H1 (cell line): ENCODE results near the gene ADCY3. TPM values are rescaled to one million over a fixed set of nuclear protein-coding genes. Genes with fewer than 3 reads are reported as not detected.

Experiments used
- CTCF ChIA-PET: fragments of 300-600 bp; sonication (Branson Sonifier 250); formaldehyde crosslinking; loops from one replicate; lab custom pipeline; 2021; ENCODE audit not compliant: partially characterized antibody; lab: Charles Lee
- POLR2A ChIA-PET: fragments of 300-600 bp; sonication (Branson Sonifier 250); formaldehyde crosslinking; loops from one replicate; lab custom pipeline; 2021; ENCODE audit warnings: inconsistent platforms; ENCODE audit not compliant: partially characterized antibody; lab: Charles Lee
- DNase-seq, 2 experiments: peaks; one replicate each; pipeline versions ENCODE4 v3.0.0 to v3.0.0-alpha.2; 2010 to 2022; ENCODE audit warnings: low spot score in 2 of 2, low read depth in 1 of 2, mixed read lengths in 1 of 2
- FAIRE-seq: peaks from 2 replicates; lab custom pipeline; 2011; peaks lifted over from hg19 to GRCh38; lab: Jason Lieb, UNC
- H2AFZ ChIP-seq: 2 replicates; pipeline ENCODE4 v1.8.1; 2012; ENCODE audit warnings: low read length, inconsistent platforms
- H2AK5ac ChIP-seq: 2 replicates; pipeline ENCODE4 v1.6.1; 2013; ENCODE audit warnings: low read depth, low read length
- H2BK120ac ChIP-seq: replicated peaks from 2 replicates; pipeline ENCODE3; 2013; ENCODE audit warnings: low read depth, low read length, inconsistent platforms
- H2BK12ac ChIP-seq: 2 replicates; pipeline ENCODE4 v1.6.1; 2013; ENCODE audit warnings: low read depth, low read length
- H2BK15ac ChIP-seq: 2 replicates; pipeline ENCODE4 v1.6.1; 2013; ENCODE audit warnings: low read length
- H2BK20ac ChIP-seq: 2 replicates; pipeline ENCODE4 v1.6.1; 2013; ENCODE audit warnings: low read length
- H2BK5ac ChIP-seq: 2 replicates; pipeline ENCODE4 v1.6.1; 2013; ENCODE audit warnings: low read depth, low read length
- H3K14ac ChIP-seq: 2 replicates; pipeline ENCODE4 v1.6.1; 2013; ENCODE audit warnings: inconsistent platforms; ENCODE audit not compliant: insufficient read length
- H3K18ac ChIP-seq: 2 replicates; pipeline ENCODE4 v1.6.1; 2013; ENCODE audit warnings: low read length; ENCODE audit errors: extremely low read depth
- H3K23ac ChIP-seq: 2 replicates; pipeline ENCODE4 v1.6.1; 2013; ENCODE audit warnings: inconsistent platforms; ENCODE audit not compliant: insufficient read length
- H3K23me2 ChIP-seq: 2 replicates; pipeline ENCODE4 v1.6.1; 2013; ENCODE audit warnings: low read depth, low read length
- H3K27ac ChIP-seq: 2 replicates; pipeline ENCODE4 v1.6.1; 2011; ENCODE audit warnings: low read depth, low read length, inconsistent platforms
- H3K27me3 ChIP-seq, 4 experiments: replicated peaks in 1 of 4; 1 replicate in 1 of 4; 2 replicates in 3 of 4; pipeline versions ENCODE4 v1.6.1 to v1.8.1; 2011 to 2013; ENCODE audit warnings: low read length in 3 of 4, mild to moderate bottlenecking in 3 of 4, inconsistent platforms in 2 of 4, mixed read lengths in 2 of 4, moderate library complexity in 1 of 4; ENCODE audit not compliant: control insufficient read depth in 3 of 4, insufficient read depth in 3 of 4; ENCODE audit errors: extremely low read depth in 1 of 4
- H3K36me3 ChIP-seq, 4 experiments: 2 replicates each; pipeline versions ENCODE4 v1.6.1 to v1.8.1; 2011 to 2013; ENCODE audit warnings: mild to moderate bottlenecking in 4 of 4, low read length in 3 of 4, moderate library complexity in 2 of 4, control low read depth in 1 of 4, inconsistent platforms in 1 of 4; ENCODE audit not compliant: insufficient read depth in 4 of 4, control insufficient read depth in 2 of 4
- H3K4ac ChIP-seq: replicated peaks from 2 replicates; pipeline ENCODE3; 2013; ENCODE audit warnings: low read length, low read depth, mixed read lengths, inconsistent platforms; ENCODE audit not compliant: insufficient read length
- H3K4me1 ChIP-seq, 4 experiments: replicated peaks in 1 of 4; 1 replicate in 1 of 4; 2 replicates in 3 of 4; pipeline versions ENCODE4 v1.6.1 to v1.8.1; 2011 to 2013; ENCODE audit warnings: low read length in 3 of 4, inconsistent platforms in 2 of 4, mixed read lengths in 1 of 4; ENCODE audit not compliant: insufficient read depth in 4 of 4, control insufficient read depth in 3 of 4
- H3K4me2 ChIP-seq, 2 experiments: 2 replicates each; pipeline versions ENCODE4 v1.6.1 to v1.8.1; 2011 to 2013; ENCODE audit warnings: low read depth in 2 of 2, low read length in 2 of 2, control low read depth in 1 of 2, inconsistent platforms in 1 of 2, mild to moderate bottlenecking in 1 of 2; ENCODE audit not compliant: insufficient read depth in 1 of 2
- H3K4me3 ChIP-seq, 4 experiments: fragments of 200-600, 300-600 bp in 1 of 4; sonication (generic), shearing (Covaris generic), sonication (Bioruptor Twin) in 1 of 4; 2 replicates each; pipeline versions ENCODE4 v1.5.1 to v1.8.1; 2011 to 2016; ENCODE audit warnings: low read length in 4 of 4, low read depth in 3 of 4, control low read depth in 2 of 4, inconsistent platforms in 2 of 4, mild to moderate bottlenecking in 2 of 4, mixed read lengths in 1 of 4, moderate library complexity in 1 of 4; ENCODE audit not compliant: insufficient read depth in 2 of 4; ENCODE audit errors: extremely low read depth in 1 of 4
- H3K56ac ChIP-seq: replicated peaks from 2 replicates; pipeline ENCODE3; 2013; ENCODE audit warnings: low read depth, mild to moderate bottlenecking, mixed read lengths, low read length, inconsistent platforms; ENCODE audit not compliant: insufficient read length
- H3K79me1 ChIP-seq: 2 replicates; pipeline ENCODE4 v1.6.1; 2013; ENCODE audit warnings: low read depth, low read length, control low read depth
- H3K79me2 ChIP-seq, 2 experiments: 2 replicates each; pipeline versions ENCODE4 v1.6.1 to v1.8.1; 2012 to 2013; ENCODE audit warnings: low read length in 2 of 2, mild to moderate bottlenecking in 2 of 2, inconsistent platforms in 1 of 2; ENCODE audit not compliant: insufficient read depth in 2 of 2, control insufficient read depth in 1 of 2
- H3K9ac ChIP-seq, 4 experiments: replicated peaks in 1 of 4; 1 replicate in 1 of 4; 2 replicates in 3 of 4; pipeline versions ENCODE4 v1.6.1 to v1.8.1; 2011 to 2013; ENCODE audit warnings: low read depth in 3 of 4, low read length in 3 of 4, control low read depth in 2 of 4, mild to moderate bottlenecking in 2 of 4, moderate library complexity in 2 of 4, inconsistent platforms in 1 of 4; ENCODE audit errors: extremely low read depth in 1 of 4
- H3K9me3 ChIP-seq, 2 experiments: 2 replicates each; pipeline versions ENCODE4 v1.6.1 to v1.8.1; 2012 to 2013; ENCODE audit warnings: mild to moderate bottlenecking in 2 of 2, moderate library complexity in 2 of 2, control low read depth in 1 of 2, inconsistent platforms in 1 of 2, low read depth in 1 of 2, low read length in 1 of 2, mixed read lengths in 1 of 2; ENCODE audit not compliant: insufficient read depth in 2 of 2
- H4K20me1 ChIP-seq, 2 experiments: replicated peaks in 1 of 2; 2 replicates each; pipeline versions ENCODE3 to v1.8.1; 2011 to 2013; ENCODE audit warnings: inconsistent platforms in 2 of 2, low read length in 2 of 2, mild to moderate bottlenecking in 1 of 2; ENCODE audit not compliant: insufficient read depth in 2 of 2, control insufficient read depth in 1 of 2
- H4K5ac ChIP-seq: 2 replicates; pipeline ENCODE4 v1.6.1; 2013; ENCODE audit warnings: low read length, low read depth, mixed read lengths, inconsistent platforms; ENCODE audit not compliant: insufficient read length
- H4K8ac ChIP-seq: 2 replicates; pipeline ENCODE4 v1.8.0; 2013; ENCODE audit warnings: mild to moderate bottlenecking, moderate library complexity, low read length, inconsistent platforms; ENCODE audit not compliant: insufficient read depth; ENCODE audit errors: extremely low read depth
- H4K91ac ChIP-seq: replicated peaks from 2 replicates; pipeline ENCODE3; 2013; ENCODE audit warnings: low read length, mixed read lengths, inconsistent platforms; ENCODE audit not compliant: insufficient read length
- ATF3 ChIP-seq: IDR thresholded peaks from 2 replicates; pipeline ENCODE4 v1.6.1; 2011; ENCODE audit warnings: low read depth, mild to moderate bottlenecking, low read length; ENCODE audit not compliant: insufficient read depth
- CREB1 ChIP-seq: IDR thresholded peaks from 2 replicates; pipeline ENCODE4 v1.6.1; 2012; ENCODE audit warnings: inconsistent platforms
- EGR1 ChIP-seq: IDR thresholded peaks from 2 replicates; pipeline ENCODE4 v1.6.1; 2011; ENCODE audit warnings: low read depth, low read length, borderline replicate concordance
- KDM1A ChIP-seq: fragments of 200-600, 300-600 bp; sonication (generic); IDR thresholded peaks from 2 replicates; pipeline ENCODE4 v1.7.1; 2016; ENCODE audit warnings: mild to moderate bottlenecking, low read length, borderline replicate concordance
- KDM4A ChIP-seq: IDR thresholded peaks from one replicate; pipeline ENCODE4 v1.7.1; 2012; ENCODE audit warnings: low read depth, mild to moderate bottlenecking, moderate library complexity, low read length, inconsistent platforms; ENCODE audit not compliant: severe bottlenecking
- MAFK ChIP-seq: IDR thresholded peaks from 2 replicates; pipeline ENCODE4 v1.6.1; 2012; ENCODE audit warnings: low read depth, mild to moderate bottlenecking, improper control_type of control experiment, low read length
- NANOG ChIP-seq: IDR thresholded peaks from 2 replicates; pipeline ENCODE4 v1.6.1; 2011; ENCODE audit warnings: low read length, low read depth, mild to moderate bottlenecking, inconsistent platforms; ENCODE audit not compliant: insufficient read depth, poor library complexity, severe bottlenecking
- RFX5 ChIP-seq: IDR thresholded peaks from 2 replicates; pipeline ENCODE4 v1.6.1; 2011; ENCODE audit warnings: low read depth, low read length, improper control_type of control experiment, borderline replicate concordance
- RXRA ChIP-seq: IDR thresholded peaks from 2 replicates; pipeline ENCODE4 v1.6.1; 2011; ENCODE audit warnings: low read depth, mild to moderate bottlenecking, low read length, moderate library complexity; ENCODE audit not compliant: insufficient read depth
- SIN3A ChIP-seq, 2 experiments: IDR thresholded peaks in 1 of 2; conservative IDR thresholded peaks in 1 of 2; 2 replicates each; pipeline ENCODE4 v1.6.1; 2011 to 2012; ENCODE audit warnings: low read length in 2 of 2, improper control_type of control experiment in 1 of 2, low read depth in 1 of 2, mild to moderate bottlenecking in 1 of 2
- SUZ12 ChIP-seq: fragments of 200-600 bp; sonication (generic); IDR thresholded peaks from 2 replicates; pipeline ENCODE4 v1.6.1; 2012; ENCODE audit warnings: mild to moderate bottlenecking, inconsistent platforms, low read length, moderate library complexity, mixed read lengths
- WGBS, 2 experiments: shearing (Covaris generic) in 1 of 2; methylation state at CpG; one replicate each; pipeline versions ENCODE4 v1.1.6 to v1.1.7; 2013 to 2015; ENCODE audit warnings: low lambda C conversion rate in 2 of 2, mixed read lengths in 2 of 2, inconsistent platforms in 1 of 2, low coverage in 1 of 2, missing lambda C conversion rate in 1 of 2; ENCODE audit not compliant: insufficient replicate concordance in 2 of 2, insufficient coverage in 1 of 2, insufficient read length in 1 of 2; ENCODE audit errors: extremely low coverage in 1 of 2, missing lambda C conversion rate in 1 of 2; 5-methylcytosine and 5-hydroxymethylcytosine counted together
- polyA plus RNA-seq, 7 experiments: library from polyadenylated mRNA; depleted of rRNA in 3 of 7; stranded (reverse) in 5 of 7; unstranded in 2 of 7; fragments of >200 nt in 5 of 7; fragments of 200-250 nt in 2 of 7; gene quantifications; 1 replicate in 5 of 7; 2 replicates in 1 of 7; 4 replicates in 1 of 7; pipeline versions ENCODE4 v1.2.1 to v1.2.3, GENCODE V29; 2011 to 2013; ENCODE audit warnings: missing spikeins in 2 of 7, mixed read lengths in 2 of 7
- total RNA-seq: library from RNA; stranded (reverse); fragmentation: NEBNext Ultra II Directional; extraction: Animal tissue kit (Norgen Biotek cat#: 25700); gene quantifications from 2 replicates; pipeline ENCODE4 v1.2.1, GENCODE V29; 2021

ADCY3 gene
- total and polyA plus RNA-seq, 2 of the 8 experiments (the other 6 are each of a cell fraction or from before 2014, with no cell fraction given), result 45.1 to 52.9 TPM

- no peak overlapping the region for H3K56ac ChIP-seq
- TF ChIP-seq KDM1A, result no peak
- TF ChIP-seq SUZ12, result no peak
- TF ChIP-seq RFX5, result no peak
- no peak for TF ChIP-seq MAFK
- TF ChIP-seq RXRA, result no peak
- no peak for TF ChIP-seq EGR1
- TF ChIP-seq ATF3, result no peak
- no peak for TF ChIP-seq KDM4A
- no peak for TF ChIP-seq CREB1
- no peak for TF ChIP-seq NANOG
- TF ChIP-seq SIN3A (conservative IDR thresholded peaks at IDR 0.05 in 1 of 2, IDR thresholded peaks at IDR 0.05 in 1 of 2; ENCODE audit: low read depth in 1 of 2, low read length in 2 of 2), result no peak
These were observed 23.5 kb upstream of the ADCY3 start for GRCh38 chr2:24943427-24944053.

More at GRCh38 chr2:24943427-24944053, 23.5 kb upstream of the ADCY3 start:
- 84% methylated on average over 7 of the region's 7 CpGs; no CpG with 5 or more reads in 1 of the 2 experiments for WGBS, 2 experiments
- no peak overlapping the region for H3K18ac ChIP-seq
- H3K4me3 ChIP-seq, result no peak overlapping the region
- H4K20me1 ChIP-seq, result no peaks in the 10 kb centered on the region
- H3K23ac ChIP-seq, result no peak overlapping the region
- H3K14ac ChIP-seq, result no peak overlapping the region
- H2BK20ac ChIP-seq, result no peak overlapping the region
- no peak overlapping the region for H4K8ac ChIP-seq
- H3K79me1 ChIP-seq, result no peaks in the 10 kb centered on the region
- no peak overlapping the region for H2AK5ac ChIP-seq
- no peaks in the 10 kb centered on the region for H3K79me2 ChIP-seq
- H3K4me1 ChIP-seq, result no peaks in the 10 kb centered on the region
- H2BK120ac ChIP-seq, result no peak overlapping the region
- no peak overlapping the region for H3K9ac ChIP-seq
- no peak overlapping the region for H3K4ac ChIP-seq
- H4K91ac ChIP-seq, result no peak overlapping the region
- no peaks in the 10 kb centered on the region for H3K9me3 ChIP-seq
- POLR2A ChIA-PET, result interaction anchor here (1.3 to 1.8 kb wide), 3 partner anchors 10 to 151 kb away, joined by 3 to 5 read pairs (median 4); partner anchors contain the start of genes CENPO and PTRHD1
- FAIRE-seq (no peak), DNase-seq (no peak)
- H3K36me3 ChIP-seq, result peaks cover 0 to 15% (median 9%) of the 10 kb centered on the region in 4 experiments; a peak in 6 of 8 replicates
- no peak overlapping the region for H2BK15ac ChIP-seq
- no peak overlapping the region for H3K4me2 ChIP-seq
- no peak overlapping the region for H2BK12ac ChIP-seq
- no peak overlapping the region for H2AFZ ChIP-seq
- no peaks in the 10 kb centered on the region for H3K27me3 ChIP-seq
- no peak overlapping the region for H2BK5ac ChIP-seq
- no peak overlapping the region for H3K27ac ChIP-seq
- CTCF ChIA-PET, result interaction anchor here (0.6 to 1.7 kb wide), 6 partner anchors 14 to 206 kb away, joined by 3 to 6 read pairs (median 4); no protein-coding TSS in a partner anchor
- H3K23me2 ChIP-seq, result no peaks in the 10 kb centered on the region
- H4K5ac ChIP-seq, result no peak overlapping the region
